ENCODE measurements around the gene MYO7B. TPM values are rescaled to one million over a fixed set of nuclear protein-coding genes. Genes with fewer than 3 reads are reported as not detected.

The MYO7B gene
- polyA plus RNA-seq, 4 donors, result 85.6 to 617 (median 462) TPM

DNA sequence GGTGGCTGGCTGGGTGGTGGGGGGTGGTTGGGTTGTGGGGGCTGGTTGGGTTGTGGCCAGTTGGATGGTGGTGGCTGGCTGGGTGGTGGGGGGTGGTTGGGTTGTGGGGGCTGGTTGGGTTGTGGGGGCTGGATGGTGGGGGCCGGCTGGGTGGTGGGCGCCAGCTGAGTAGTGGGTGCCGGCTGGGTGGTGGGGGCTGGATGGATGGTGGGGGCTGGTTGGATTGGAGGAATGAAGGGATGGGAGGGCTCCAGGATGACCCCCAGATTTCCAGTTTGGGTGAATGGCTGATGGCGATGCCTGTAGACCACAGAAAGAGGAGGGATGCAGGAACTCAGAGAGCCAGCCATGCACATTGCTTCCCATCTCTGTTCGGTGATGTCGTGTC, 83.7 kb downstream of the MYO7B start:
- H3K27ac ChIP-seq (ENCODE audit: low read depth in 1 of 3, low read length in 2 of 3), result no peak overlapping the region
- H3K27me3 ChIP-seq (ENCODE audit: control insufficient read depth in 3 of 3, insufficient read depth in 3 of 3, low read length in 3 of 3), result no peaks in the 10 kb centered on the region
- H3K9me3 ChIP-seq (ENCODE audit: control insufficient read depth in 2 of 2, insufficient read depth in 1 of 2, low read depth in 1 of 2, low read length in 1 of 2), result no peaks in the 10 kb centered on the region
- no peaks in the 10 kb centered on the region for H3K4me1 ChIP-seq (ENCODE audit: control insufficient read depth in 3 of 3, insufficient read depth in 2 of 3, low read depth in 1 of 3, low read length in 2 of 3)
- FAIRE-seq (no peak), DNase-seq (no peak)
- H3K4me3 ChIP-seq (ENCODE audit: low read depth in 1 of 3, low read length in 3 of 3), result no peak overlapping the region
- peaks cover 0 to 82% (median 29%) of the 10 kb centered on the region in 3 donors for H3K36me3 ChIP-seq (ENCODE audit: control insufficient read depth in 3 of 3, insufficient read depth in 2 of 3, low read depth in 1 of 3, low read length in 3 of 3)
- WGBS, 3 donors, result 94 to 99% (median 97%) methylated on average over 6 of the region's 6 CpGs

DNA sequence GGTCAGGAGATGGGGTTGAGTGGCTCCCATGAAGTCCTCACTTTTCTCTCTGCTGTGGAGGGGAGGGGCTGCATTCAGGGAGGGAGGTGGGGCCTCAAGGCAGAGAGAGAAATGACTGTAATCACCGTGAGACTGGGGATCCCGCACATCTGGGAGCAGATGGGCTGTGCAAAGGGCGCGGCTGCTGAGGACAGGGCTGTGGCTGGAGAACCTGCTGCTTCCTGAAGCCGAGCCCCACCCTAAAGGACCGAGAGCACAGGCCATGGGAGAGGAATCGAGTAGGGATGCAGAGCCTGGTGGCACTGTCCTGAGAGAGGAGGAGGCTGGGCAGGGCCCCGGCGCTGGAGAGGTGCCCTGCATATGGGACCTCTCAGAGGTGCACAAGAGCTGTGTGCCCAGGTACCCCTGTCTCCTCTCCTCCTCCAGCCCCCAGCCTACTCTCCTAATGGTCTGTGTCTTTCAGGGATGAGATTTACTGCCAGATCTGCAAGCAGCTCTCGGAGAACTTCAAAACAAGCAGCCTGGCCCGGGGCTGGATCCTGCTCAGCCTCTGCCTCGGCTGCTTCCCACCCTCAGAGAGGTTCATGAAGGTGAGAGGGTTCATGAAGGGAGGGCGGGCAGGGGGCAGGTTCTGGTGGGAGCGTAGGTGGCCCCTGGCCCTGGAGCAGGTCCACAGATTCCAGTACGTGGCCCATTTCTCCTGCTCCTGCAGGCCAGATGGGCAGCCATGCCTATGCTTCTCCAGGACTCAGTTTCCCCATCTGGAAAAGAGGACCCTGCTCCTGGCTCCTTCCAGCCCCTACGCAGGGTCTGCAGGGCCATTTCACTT, 84.6 kb downstream of the MYO7B start:
- H3K27me3 ChIP-seq (ENCODE audit: control insufficient read depth in 3 of 3, insufficient read depth in 3 of 3, low read length in 3 of 3), result no peaks in the 10 kb centered on the region
- no peak overlapping the region for H3K27ac ChIP-seq (ENCODE audit: low read depth in 1 of 3, low read length in 2 of 3)
- DNase-seq (peak in 1 of 2 donors; percentile 26), FAIRE-seq (no peak)
- 70 to 74% (median 72%) methylated on average over 15 to 16 of the region's 16 CpGs for WGBS, 3 donors
- H3K4me1 ChIP-seq (ENCODE audit: control insufficient read depth in 3 of 3, insufficient read depth in 2 of 3, low read depth in 1 of 3, low read length in 2 of 3), result no peaks in the 10 kb centered on the region
- H3K4me3 ChIP-seq (ENCODE audit: low read depth in 1 of 3, low read length in 3 of 3), result no peak overlapping the region
- H3K36me3 ChIP-seq (ENCODE audit: control insufficient read depth in 3 of 3, insufficient read depth in 2 of 3, low read depth in 1 of 3, low read length in 3 of 3), result peaks cover 0 to 82% (median 31%) of the 10 kb centered on the region in 3 donors
- no peaks in the 10 kb centered on the region for H3K9me3 ChIP-seq (ENCODE audit: control insufficient read depth in 2 of 2, insufficient read depth in 1 of 2, low read depth in 1 of 2, low read length in 1 of 2)

DNA sequence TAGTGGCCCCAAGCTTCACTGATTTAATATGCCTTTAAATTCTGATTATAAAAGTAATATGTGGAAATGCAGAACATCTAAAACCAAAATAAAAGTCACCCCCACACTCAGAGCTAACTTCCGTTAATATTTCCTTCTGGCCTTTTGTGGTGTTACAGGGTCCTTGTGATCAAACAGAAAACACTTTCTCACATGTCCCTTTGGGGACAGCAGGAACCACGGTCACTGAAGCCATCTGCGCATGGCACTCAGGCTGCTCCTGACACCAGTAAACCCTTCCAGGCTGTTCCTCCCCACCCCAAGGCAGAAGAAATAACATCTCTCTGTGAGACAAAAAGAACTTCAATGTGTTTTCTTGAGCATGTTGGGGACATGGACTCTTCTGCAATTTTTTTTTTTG, 85.4 kb downstream of the MYO7B start:
- 69 to 88% (median 79%) methylated on average over 3 of the region's 3 CpGs for WGBS, 3 donors
- no peak for DNase-seq
- no peak overlapping the region for H3K27ac ChIP-seq (ENCODE audit: low read depth in 1 of 3, low read length in 2 of 3)

DNA sequence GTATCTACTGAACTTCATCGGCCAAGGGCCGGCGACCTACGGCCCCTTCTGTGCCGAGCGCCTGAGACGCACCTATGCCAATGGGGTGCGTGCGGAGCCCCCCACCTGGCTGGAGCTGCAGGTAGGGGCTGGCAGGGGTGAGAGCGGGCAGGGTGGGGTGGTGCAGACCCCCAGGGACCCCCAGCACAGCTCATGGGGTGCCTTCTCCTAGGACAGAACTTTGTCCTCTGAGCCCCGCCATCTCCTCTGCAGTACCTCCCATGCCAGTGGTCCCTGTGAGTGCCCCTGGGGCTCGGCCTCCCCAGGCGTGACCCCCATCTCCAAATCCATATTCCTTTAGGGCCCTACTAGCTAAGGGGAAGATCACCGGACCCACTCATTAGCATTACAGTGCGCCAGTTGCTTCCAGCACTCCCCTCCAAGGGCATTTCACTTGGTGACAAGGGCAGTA, 86.5 kb downstream of the MYO7B start:
- no peaks in the 10 kb centered on the region for H3K27me3 ChIP-seq (ENCODE audit: control insufficient read depth in 3 of 3, insufficient read depth in 3 of 3, low read length in 3 of 3)
- FAIRE-seq, result no peak
- no peak for DNase-seq

More for the DNA sequence above, 85.4 kb downstream of the MYO7B start:
- H3K27me3 ChIP-seq (ENCODE audit: control insufficient read depth in 3 of 3, insufficient read depth in 3 of 3, low read length in 3 of 3), result no peaks in the 10 kb centered on the region
- H3K4me1 ChIP-seq (ENCODE audit: control insufficient read depth in 3 of 3, insufficient read depth in 2 of 3, low read depth in 1 of 3, low read length in 2 of 3), result no peaks in the 10 kb centered on the region
- no peak for FAIRE-seq
- peaks cover 0 to 82% (median 34%) of the 10 kb centered on the region in 3 donors for H3K36me3 ChIP-seq (ENCODE audit: control insufficient read depth in 3 of 3, insufficient read depth in 2 of 3, low read depth in 1 of 3, low read length in 3 of 3)
- no peaks in the 10 kb centered on the region for H3K9me3 ChIP-seq (ENCODE audit: control insufficient read depth in 2 of 2, insufficient read depth in 1 of 2, low read depth in 1 of 2, low read length in 1 of 2)
- H3K4me3 ChIP-seq (ENCODE audit: low read depth in 1 of 3, low read length in 3 of 3), result no peak overlapping the region

DNA sequence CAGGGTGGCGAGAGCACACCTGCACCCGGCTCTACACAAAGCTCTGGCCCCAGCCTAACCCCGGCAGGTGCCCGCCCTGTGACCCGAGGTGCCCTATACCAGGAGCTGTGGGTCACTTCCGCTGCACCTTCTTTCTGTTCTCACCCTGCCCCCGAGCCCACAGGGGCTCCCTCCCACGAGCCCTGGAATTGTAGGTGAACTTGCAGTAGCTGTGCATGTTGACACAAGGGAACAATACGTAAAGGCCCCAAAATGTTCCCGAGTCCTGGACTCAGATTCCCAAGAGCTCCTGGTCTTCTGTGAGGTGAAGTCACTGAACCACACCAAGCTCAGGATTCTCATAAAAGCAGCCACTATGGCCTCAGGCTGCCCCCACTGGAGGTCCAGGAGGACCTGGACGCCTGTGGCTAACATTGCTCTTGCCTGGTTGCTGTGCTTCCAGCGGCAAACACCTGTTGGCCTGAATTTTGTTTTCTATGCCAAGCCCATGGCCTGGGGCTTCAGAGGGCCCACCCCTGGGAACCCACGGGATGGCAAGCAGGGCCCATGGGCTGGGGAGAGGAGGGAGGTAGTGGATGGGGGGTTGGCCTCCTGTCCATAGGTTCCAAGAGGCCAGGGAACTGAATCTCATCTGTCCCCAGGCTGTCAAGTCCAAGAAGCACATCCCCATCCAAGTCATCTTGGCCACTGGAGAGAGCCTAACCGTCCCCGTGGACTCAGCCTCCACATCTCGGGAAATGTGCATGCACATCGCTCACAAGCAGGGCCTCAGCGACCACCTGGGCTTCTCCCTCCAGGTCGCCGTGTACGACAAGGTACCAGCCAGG, 87.3 kb downstream of the MYO7B start:
- peaks cover 0 to 91% (median 35%) of the 10 kb centered on the region in 3 donors for H3K36me3 ChIP-seq (ENCODE audit: control insufficient read depth in 3 of 3, insufficient read depth in 2 of 3, low read depth in 1 of 3, low read length in 3 of 3)
- no peaks in the 10 kb centered on the region for H3K9me3 ChIP-seq (ENCODE audit: control insufficient read depth in 2 of 2, insufficient read depth in 1 of 2, low read depth in 1 of 2, low read length in 1 of 2)
- no peak for FAIRE-seq
- no peak overlapping the region for H3K4me3 ChIP-seq (ENCODE audit: low read depth in 1 of 3, low read length in 3 of 3)
- WGBS, 3 donors, result 88 to 93% (median 89%) methylated on average over 18 to 21 of the region's 21 CpGs
- H3K27me3 ChIP-seq (ENCODE audit: control insufficient read depth in 3 of 3, insufficient read depth in 3 of 3, low read length in 3 of 3), result no peaks in the 10 kb centered on the region
- H3K4me1 ChIP-seq (ENCODE audit: control insufficient read depth in 3 of 3, insufficient read depth in 2 of 3, low read depth in 1 of 3, low read length in 2 of 3), result no peaks in the 10 kb centered on the region
- no peak overlapping the region for H3K27ac ChIP-seq (ENCODE audit: low read depth in 1 of 3, low read length in 2 of 3)
- no peak for DNase-seq

More for the DNA sequence above, 86.5 kb downstream of the MYO7B start:
- Histone ChIP-seq H3K9me3 (ENCODE audit: control insufficient read depth in 2 of 2, insufficient read depth in 1 of 2, low read depth in 1 of 2, low read length in 1 of 2) (no peaks in the 10 kb centered on the region), H3K27ac (ENCODE audit: low read depth in 1 of 3, low read length in 2 of 3) (no peak overlapping the region), H3K4me1 (ENCODE audit: control insufficient read depth in 3 of 3, insufficient read depth in 2 of 3, low read depth in 1 of 3, low read length in 2 of 3) (no peaks in the 10 kb centered on the region), H3K4me3 (ENCODE audit: low read depth in 1 of 3, low read length in 3 of 3) (no peak overlapping the region), H3K36me3 (ENCODE audit: control insufficient read depth in 3 of 3, insufficient read depth in 2 of 3, low read depth in 1 of 3, low read length in 3 of 3) (peaks cover 0 to 87% (median 35%) of the 10 kb centered on the region in 3 donors)
- WGBS, 3 donors, result 95 to 97% (median 95%) methylated on average over 15 of the region's 15 CpGs

DNA sequence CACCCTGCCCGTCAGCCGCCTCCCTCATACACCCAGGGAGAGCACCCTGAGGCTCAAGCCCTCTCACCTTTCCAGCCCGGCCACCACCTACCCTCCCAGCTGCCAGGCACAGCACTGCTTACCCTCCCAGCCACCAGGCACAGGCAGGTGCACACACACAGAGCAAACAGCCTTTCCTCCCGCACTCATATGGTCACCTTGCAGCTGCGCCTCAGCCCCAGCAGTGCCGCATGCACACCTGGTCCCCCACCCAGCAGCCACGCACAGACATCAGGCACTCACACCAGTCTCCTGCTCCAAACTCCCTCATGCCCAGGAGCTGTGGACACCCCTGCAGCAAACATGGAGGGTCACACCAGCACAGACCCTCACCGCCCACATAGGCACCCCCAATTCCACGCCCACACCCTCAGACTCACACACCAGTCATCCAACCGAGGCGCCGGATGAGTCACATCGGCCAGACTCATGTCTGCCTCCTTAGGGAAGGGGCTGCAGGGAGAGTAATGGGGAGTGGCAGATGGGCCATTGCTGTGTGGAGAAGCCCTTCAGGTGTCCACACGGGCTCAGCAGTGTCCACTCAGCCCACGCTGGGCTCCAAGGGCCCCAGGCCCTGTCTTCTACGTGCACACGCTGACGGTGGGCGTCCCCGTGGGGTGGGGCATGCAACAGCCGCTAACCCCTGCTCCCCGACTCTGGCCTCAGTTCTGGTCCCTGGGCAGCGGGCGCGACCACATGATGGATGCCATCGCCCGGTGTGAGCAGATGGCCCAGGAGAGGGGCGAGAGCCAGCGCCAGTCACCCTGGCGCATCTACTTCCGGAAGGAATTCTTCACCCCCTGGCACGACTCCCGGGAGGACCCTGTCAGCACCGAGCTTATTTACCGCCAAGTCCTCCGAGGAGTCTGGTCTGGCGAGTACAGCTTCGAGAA, 88.2 kb downstream of the MYO7B start:
- 90 to 92% (median 90%) methylated on average over 33 to 38 of the region's 38 CpGs for WGBS, 3 donors
- Histone ChIP-seq H3K4me3 (ENCODE audit: low read depth in 1 of 3, low read length in 3 of 3) (no peak overlapping the region), H3K27ac (ENCODE audit: low read depth in 1 of 3, low read length in 2 of 3) (no peak overlapping the region), H3K27me3 (ENCODE audit: control insufficient read depth in 3 of 3, insufficient read depth in 3 of 3, low read length in 3 of 3) (no peaks in the 10 kb centered on the region), H3K36me3 (ENCODE audit: control insufficient read depth in 3 of 3, insufficient read depth in 2 of 3, low read depth in 1 of 3, low read length in 3 of 3) (peaks cover 0 to 92% (median 33%) of the 10 kb centered on the region in 3 donors), H3K4me1 (ENCODE audit: control insufficient read depth in 3 of 3, insufficient read depth in 2 of 3, low read depth in 1 of 3, low read length in 2 of 3) (no peaks in the 10 kb centered on the region), H3K9me3 (ENCODE audit: control insufficient read depth in 2 of 2, insufficient read depth in 1 of 2, low read depth in 1 of 2, low read length in 1 of 2) (no peaks in the 10 kb centered on the region)
- DNase-seq (no peak), FAIRE-seq (no peak)

DNA sequence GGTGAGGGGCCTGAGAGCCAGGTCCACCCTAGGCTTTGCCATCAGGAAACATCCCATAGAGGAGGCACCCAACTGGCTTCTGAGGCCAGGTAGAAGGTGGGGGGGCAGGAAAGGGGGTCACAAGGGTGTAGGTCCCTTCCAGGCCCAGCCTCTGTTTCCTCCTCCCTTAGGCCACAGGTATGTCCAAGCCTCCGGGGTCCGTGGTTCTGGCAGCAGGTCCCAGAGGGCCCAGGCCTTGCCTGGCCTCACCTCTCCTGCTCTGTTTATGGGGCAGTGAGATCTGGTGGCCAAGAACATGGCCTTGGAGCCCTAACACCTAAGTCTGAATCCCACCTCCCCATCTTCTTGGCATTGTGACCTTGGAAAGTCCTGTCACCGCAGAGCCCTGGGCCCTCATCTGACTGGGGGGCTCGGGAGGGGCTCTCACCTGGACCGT, 88.9 kb downstream of the MYO7B start:
- H3K4me1 ChIP-seq (ENCODE audit: control insufficient read depth in 3 of 3, insufficient read depth in 2 of 3, low read depth in 1 of 3, low read length in 2 of 3), result no peaks in the 10 kb centered on the region
- FAIRE-seq (no peak), DNase-seq (no peak)
- WGBS, 3 donors, result 90 to 97% (median 91%) methylated on average over 5 of the region's 5 CpGs
- no peak overlapping the region for H3K27ac ChIP-seq (ENCODE audit: low read depth in 1 of 3, low read length in 2 of 3)
- H3K9me3 ChIP-seq (ENCODE audit: control insufficient read depth in 2 of 2, insufficient read depth in 1 of 2, low read depth in 1 of 2, low read length in 1 of 2), result no peaks in the 10 kb centered on the region
- peaks cover 0 to 96% (median 35%) of the 10 kb centered on the region in 3 donors for H3K36me3 ChIP-seq (ENCODE audit: control insufficient read depth in 3 of 3, insufficient read depth in 2 of 3, low read depth in 1 of 3, low read length in 3 of 3)
- no peak overlapping the region for H3K4me3 ChIP-seq (ENCODE audit: low read depth in 1 of 3, low read length in 3 of 3)
- no peaks in the 10 kb centered on the region for H3K27me3 ChIP-seq (ENCODE audit: control insufficient read depth in 3 of 3, insufficient read depth in 3 of 3, low read length in 3 of 3)

All from small intestine (tissue), 7 donors.